ENCODE results near the gene KCNH8. TPM values are rescaled to one million over a fixed set of nuclear protein-coding genes. Genes with fewer than 3 reads are reported as not detected.
A peak's percentile ranks its signal among the peaks of the same experiment; 100 is the strongest.

The KCNH8 gene
- total and polyA plus RNA-seq, 9 donors: 0.08 to 0.37 (median 0.12) TPM

GRCh38 chr3:19124752-19125151 is 23.6 kb upstream of the KCNH8 start:
- H3K4me1 ChIP-seq (ENCODE audit: control insufficient read depth, insufficient read depth, low read length): no peaks in the 10 kb centered on the region
- H3K4me3 ChIP-seq (ENCODE audit: low read length): no peak overlapping the region
- H3K27me3 ChIP-seq (ENCODE audit: control insufficient read depth, insufficient read depth, low read length): no peaks in the 10 kb centered on the region
- no peaks in the 10 kb centered on the region for H3K36me3 ChIP-seq (ENCODE audit: control insufficient read depth, insufficient read depth, low read length)
- no peak for DNase-seq
- no peak overlapping the region for H3K27ac ChIP-seq (ENCODE audit: low read length)
- WGBS (ENCODE audit: insufficient coverage): no CpG with 5 or more reads among the region's 1 CpG
- no peaks in the 10 kb centered on the region for H3K9me3 ChIP-seq (replicated peaks; ENCODE audit: control insufficient read depth, low read depth, low read length)

DNA sequence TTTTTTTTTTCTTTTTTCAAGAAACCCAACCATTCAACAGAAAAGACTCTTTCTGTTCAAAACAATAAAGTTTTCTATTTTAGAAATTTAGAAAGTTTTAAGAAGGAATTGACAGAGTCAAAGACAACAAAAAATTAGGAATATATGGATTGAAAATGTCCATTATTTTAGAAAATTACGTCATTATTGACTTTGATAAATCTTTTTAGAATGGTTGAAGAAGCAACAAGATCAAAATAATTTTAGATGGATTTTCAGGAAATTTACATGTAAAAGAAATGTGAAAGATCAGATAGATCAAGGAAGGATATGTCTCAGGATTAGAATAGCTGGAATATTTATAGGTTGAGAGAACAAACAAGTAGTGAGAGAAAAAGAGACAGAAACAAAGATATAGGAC is 8.4 kb upstream of the KCNH8 start:
- no peak overlapping the region for H3K27ac ChIP-seq (ENCODE audit: low read length)
- no peaks in the 10 kb centered on the region for H3K36me3 ChIP-seq (ENCODE audit: control insufficient read depth, insufficient read depth, low read length)
- no CpG with 5 or more reads among the region's 1 CpG for WGBS (ENCODE audit: insufficient coverage)
- H3K4me1 ChIP-seq (ENCODE audit: control insufficient read depth, insufficient read depth, low read length): no peaks in the 10 kb centered on the region
- H3K9me3 ChIP-seq (replicated peaks; ENCODE audit: control insufficient read depth, low read depth, low read length): peaks cover under 1% of the 10 kb centered on the region
- H3K4me3 ChIP-seq (ENCODE audit: low read length): no peak overlapping the region
- peaks cover under 1% of the 10 kb centered on the region for H3K27me3 ChIP-seq (ENCODE audit: control insufficient read depth, insufficient read depth, low read length)
- DNase-seq: no peak

- H3K36me3 ChIP-seq (ENCODE audit: control insufficient read depth, insufficient read depth, low read length): no peaks in the 10 kb centered on the region
- peak overlapping the region; percentile 62 for H3K4me3 ChIP-seq (ENCODE audit: low read length)
- WGBS (ENCODE audit: insufficient coverage): 0% methylated on average over 25 of the region's 60 CpGs
- peak; percentile 87 for DNase-seq
- H3K27ac ChIP-seq (ENCODE audit: low read length): no peak overlapping the region
- H3K9me3 ChIP-seq (replicated peaks; ENCODE audit: control insufficient read depth, low read depth, low read length): peaks cover 4% of the 10 kb centered on the region
- H3K4me1 ChIP-seq (ENCODE audit: control insufficient read depth, insufficient read depth, low read length): peaks cover 9% of the 10 kb centered on the region
- H3K27me3 ChIP-seq (ENCODE audit: control insufficient read depth, insufficient read depth, low read length): peaks cover 18% of the 10 kb centered on the region
Observed at GRCh38 chr3:19146685-19147650, 1.3 kb upstream of the KCNH8 start.

- WGBS (ENCODE audit: insufficient coverage): 4% methylated on average over 4 of the region's 12 CpGs
- peaks cover 18% of the 10 kb centered on the region for H3K27me3 ChIP-seq (ENCODE audit: control insufficient read depth, insufficient read depth, low read length)
- H3K27ac ChIP-seq (ENCODE audit: low read length): no peak overlapping the region
- peaks cover 4% of the 10 kb centered on the region for H3K9me3 ChIP-seq (replicated peaks; ENCODE audit: control insufficient read depth, low read depth, low read length)
- no peak for DNase-seq
- H3K36me3 ChIP-seq (ENCODE audit: control insufficient read depth, insufficient read depth, low read length): no peaks in the 10 kb centered on the region
- H3K4me1 ChIP-seq (ENCODE audit: control insufficient read depth, insufficient read depth, low read length): peaks cover 9% of the 10 kb centered on the region
- no peak overlapping the region for H3K4me3 ChIP-seq (ENCODE audit: low read length)
Observed at GRCh38 chr3:19148768-19149091, 420 bp downstream of the KCNH8 start.

DNA sequence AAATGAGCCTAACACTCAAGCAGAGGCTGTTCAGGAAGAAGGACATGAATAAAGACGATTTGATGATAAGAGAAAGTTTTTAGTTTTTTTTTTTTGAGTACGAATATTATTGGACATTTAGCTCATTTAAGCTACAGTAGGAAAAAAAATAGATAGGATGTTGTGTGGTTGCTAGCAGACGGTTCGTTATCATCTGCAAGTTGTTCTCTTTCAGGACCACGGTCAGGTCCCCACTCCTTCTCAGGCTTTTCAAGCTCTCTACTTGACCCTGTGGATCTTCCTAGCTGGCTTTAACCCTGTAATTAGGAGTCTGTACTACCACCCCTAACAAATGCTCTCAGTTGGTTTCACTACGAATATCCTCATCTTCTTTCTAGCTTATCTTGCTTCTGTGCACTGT is 1.1 kb downstream of the KCNH8 start:
- peaks cover 9% of the 10 kb centered on the region for H3K4me1 ChIP-seq (ENCODE audit: control insufficient read depth, insufficient read depth, low read length)
- 0% methylated on average over 3 of the region's 6 CpGs for WGBS (ENCODE audit: insufficient coverage)
- H3K4me3 ChIP-seq (ENCODE audit: low read length): no peak overlapping the region
- peaks cover 4% of the 10 kb centered on the region for H3K9me3 ChIP-seq (replicated peaks; ENCODE audit: control insufficient read depth, low read depth, low read length)
- peak; percentile 61 for DNase-seq
- H3K36me3 ChIP-seq (ENCODE audit: control insufficient read depth, insufficient read depth, low read length): no peaks in the 10 kb centered on the region
- peaks cover 18% of the 10 kb centered on the region for H3K27me3 ChIP-seq (ENCODE audit: control insufficient read depth, insufficient read depth, low read length)
- H3K27ac ChIP-seq (ENCODE audit: low read length): no peak overlapping the region

GRCh38 chr3:19151171-19151570 is 2.9 kb downstream of the KCNH8 start:
- Histone ChIP-seq H3K4me1 (ENCODE audit: control insufficient read depth, insufficient read depth, low read length) (peaks cover 9% of the 10 kb centered on the region), H3K36me3 (ENCODE audit: control insufficient read depth, insufficient read depth, low read length) (no peaks in the 10 kb centered on the region), H3K9me3 (replicated peaks; ENCODE audit: control insufficient read depth, low read depth, low read length) (no peaks in the 10 kb centered on the region), H3K4me3 (ENCODE audit: low read length) (no peak overlapping the region), H3K27ac (ENCODE audit: low read length) (no peak overlapping the region), H3K27me3 (ENCODE audit: control insufficient read depth, insufficient read depth, low read length) (peaks cover 16% of the 10 kb centered on the region)
- no CpG with 5 or more reads among the region's 1 CpG for WGBS (ENCODE audit: insufficient coverage)
- no peak for DNase-seq

DNA sequence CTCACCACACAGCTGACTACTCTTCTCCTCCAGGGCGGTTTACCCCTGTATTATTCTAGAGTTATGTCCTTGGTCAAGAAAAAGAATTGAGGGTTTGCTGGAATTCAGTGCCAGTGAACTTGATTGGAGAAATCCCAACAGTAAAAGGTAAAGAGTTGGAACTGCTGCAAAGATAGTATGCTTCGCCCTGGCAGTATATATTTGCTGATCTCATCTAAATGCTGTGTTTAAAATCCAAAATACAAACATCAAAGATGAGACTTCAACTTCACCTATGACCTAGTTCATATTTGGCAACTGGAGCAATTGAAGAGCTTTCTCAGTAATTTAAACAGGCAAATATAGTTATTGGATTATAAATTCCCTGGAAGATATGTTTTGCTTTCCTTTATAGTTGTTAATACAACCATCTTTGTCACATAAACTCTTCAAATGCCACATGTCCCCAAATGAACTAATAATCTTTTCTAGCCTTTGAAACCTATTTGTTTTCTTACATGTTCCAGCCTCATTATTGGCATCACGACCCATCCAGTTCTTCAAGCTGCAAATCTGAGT is 6.5 kb downstream of the KCNH8 start:
- no peak for DNase-seq
- Histone ChIP-seq H3K4me3 (ENCODE audit: low read length) (no peak overlapping the region), H3K27ac (ENCODE audit: low read length) (no peak overlapping the region), H3K27me3 (ENCODE audit: control insufficient read depth, insufficient read depth, low read length) (no peaks in the 10 kb centered on the region), H3K36me3 (ENCODE audit: control insufficient read depth, insufficient read depth, low read length) (no peaks in the 10 kb centered on the region), H3K4me1 (ENCODE audit: control insufficient read depth, insufficient read depth, low read length) (no peaks in the 10 kb centered on the region), H3K9me3 (replicated peaks; ENCODE audit: control insufficient read depth, low read depth, low read length) (no peaks in the 10 kb centered on the region)
- WGBS (ENCODE audit: insufficient coverage): 88% methylated on average over 1 of the region's 3 CpGs

- 53% methylated on average over 1 of the region's 2 CpGs for WGBS (ENCODE audit: insufficient coverage)
- no peaks in the 10 kb centered on the region for H3K36me3 ChIP-seq (ENCODE audit: control insufficient read depth, insufficient read depth, low read length)
Observed at GRCh38 chr3:19155375-19155774, 7.1 kb downstream of the KCNH8 start.

GRCh38 chr3:19159966-19160635 is 11.8 kb downstream of the KCNH8 start:
- Histone ChIP-seq H3K36me3 (ENCODE audit: control insufficient read depth, insufficient read depth, low read length) (no peaks in the 10 kb centered on the region), H3K4me1 (ENCODE audit: control insufficient read depth, insufficient read depth, low read length) (no peaks in the 10 kb centered on the region), H3K4me3 (ENCODE audit: low read length) (no peak overlapping the region), H3K27ac (ENCODE audit: low read length) (no peak overlapping the region), H3K27me3 (ENCODE audit: control insufficient read depth, insufficient read depth, low read length) (no peaks in the 10 kb centered on the region), H3K9me3 (replicated peaks; ENCODE audit: control insufficient read depth, low read depth, low read length) (no peaks in the 10 kb centered on the region)
- WGBS (ENCODE audit: insufficient coverage): no CpG with 5 or more reads among the region's 2 CpGs
- DNase-seq: no peak

More at GRCh38 chr3:19155375-19155774, 7.1 kb downstream of the KCNH8 start:
- no peaks in the 10 kb centered on the region for H3K4me1 ChIP-seq (ENCODE audit: control insufficient read depth, insufficient read depth, low read length)
- no peaks in the 10 kb centered on the region for H3K27me3 ChIP-seq (ENCODE audit: control insufficient read depth, insufficient read depth, low read length)
- no peak overlapping the region for H3K27ac ChIP-seq (ENCODE audit: low read length)
- no peaks in the 10 kb centered on the region for H3K9me3 ChIP-seq (replicated peaks; ENCODE audit: control insufficient read depth, low read depth, low read length)
- H3K4me3 ChIP-seq (ENCODE audit: low read length): no peak overlapping the region
- no peak for DNase-seq

DNA sequence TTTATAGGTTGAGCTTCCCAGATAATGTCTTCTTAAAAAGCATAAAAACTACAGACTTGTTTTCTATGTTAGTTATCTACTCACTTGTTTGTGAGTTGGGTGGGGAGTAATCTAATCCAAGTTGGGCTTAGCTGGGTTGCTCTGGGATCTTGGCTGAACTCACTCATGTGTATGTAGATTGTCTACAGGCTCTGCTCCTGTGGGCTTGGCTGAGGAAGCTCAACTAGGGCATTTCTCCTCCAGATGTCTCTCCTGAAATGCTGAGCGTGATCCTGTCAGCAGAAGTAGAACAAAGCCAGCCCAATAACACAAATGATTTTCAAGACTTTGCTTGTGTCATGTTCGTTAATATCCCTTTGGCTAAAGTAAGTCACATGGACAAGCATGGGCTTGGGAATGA is 17.3 kb downstream of the KCNH8 start:
- Histone ChIP-seq H3K9me3 (replicated peaks; ENCODE audit: control insufficient read depth, low read depth, low read length) (no peaks in the 10 kb centered on the region), H3K36me3 (ENCODE audit: control insufficient read depth, insufficient read depth, low read length) (no peaks in the 10 kb centered on the region), H3K27ac (ENCODE audit: low read length) (no peak overlapping the region), H3K4me3 (ENCODE audit: low read length) (no peak overlapping the region), H3K4me1 (ENCODE audit: control insufficient read depth, insufficient read depth, low read length) (no peaks in the 10 kb centered on the region), H3K27me3 (ENCODE audit: control insufficient read depth, insufficient read depth, low read length) (no peaks in the 10 kb centered on the region)
- DNase-seq: no peak
- 33% methylated on average over 1 of the region's 2 CpGs for WGBS (ENCODE audit: insufficient coverage)
